ENCODE results near the gene XCR1. TPM values are rescaled to one million over a fixed set of nuclear protein-coding genes. Genes with fewer than 3 reads are reported as not detected.

Gene XCR1
- total RNA-seq, 2 donors from 2014 or later = not detected

DNA sequence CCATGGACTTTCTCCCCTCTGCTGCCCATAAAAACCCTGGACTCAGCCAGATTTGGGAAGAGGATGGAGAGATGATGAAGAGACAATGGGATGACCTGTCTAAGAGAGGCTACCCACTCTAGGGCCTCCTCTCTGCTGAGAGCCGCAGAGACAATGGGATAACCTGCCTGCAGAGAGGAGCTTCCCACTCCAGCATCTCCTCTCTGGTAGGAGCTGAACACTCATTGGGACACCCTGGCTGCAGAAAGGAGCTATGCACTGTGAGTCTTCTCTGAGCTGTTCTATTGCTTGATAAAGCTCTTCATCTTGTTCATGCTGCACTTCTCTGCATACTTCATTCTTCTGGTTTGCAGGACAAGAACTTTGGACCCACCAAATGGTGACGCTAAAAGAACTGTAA, 4.5 kb upstream of the XCR1 start:
- Mint-ChIP-seq H3K4me1 (no peaks in the 10 kb centered on the region), H3K36me3 (ENCODE audit: low read depth) (no peaks in the 10 kb centered on the region), H3K9me3 (peaks cover 10% of the 10 kb centered on the region), H3K27me3 (ENCODE audit: insufficient read depth) (no peaks in the 10 kb centered on the region), H3K4me3 (no peak overlapping the region), H3K27ac (no peak overlapping the region)
- Histone ChIP-seq H3K36me3 (ENCODE audit: control insufficient read depth, insufficient read depth, low read length) (no peaks in the 10 kb centered on the region), H3K9ac (ENCODE audit: extremely low read depth, low read length, poor library complexity, severe bottlenecking) (no peak overlapping the region), H3K27me3 (ENCODE audit: control insufficient read depth, insufficient read depth, low read length, poor library complexity, severe bottlenecking) (no peaks in the 10 kb centered on the region), H3K4me1 (ENCODE audit: control insufficient read depth, insufficient read depth, low read length) (no peaks in the 10 kb centered on the region), H3K4me3 (ENCODE audit: low read length) (no peak overlapping the region), H3K27ac (ENCODE audit: low read depth, low read length) (no peak overlapping the region), H3K9me3 (ENCODE audit: control insufficient read depth, low read length) (no peaks in the 10 kb centered on the region)
- TF ChIP-seq, protein P1, sequence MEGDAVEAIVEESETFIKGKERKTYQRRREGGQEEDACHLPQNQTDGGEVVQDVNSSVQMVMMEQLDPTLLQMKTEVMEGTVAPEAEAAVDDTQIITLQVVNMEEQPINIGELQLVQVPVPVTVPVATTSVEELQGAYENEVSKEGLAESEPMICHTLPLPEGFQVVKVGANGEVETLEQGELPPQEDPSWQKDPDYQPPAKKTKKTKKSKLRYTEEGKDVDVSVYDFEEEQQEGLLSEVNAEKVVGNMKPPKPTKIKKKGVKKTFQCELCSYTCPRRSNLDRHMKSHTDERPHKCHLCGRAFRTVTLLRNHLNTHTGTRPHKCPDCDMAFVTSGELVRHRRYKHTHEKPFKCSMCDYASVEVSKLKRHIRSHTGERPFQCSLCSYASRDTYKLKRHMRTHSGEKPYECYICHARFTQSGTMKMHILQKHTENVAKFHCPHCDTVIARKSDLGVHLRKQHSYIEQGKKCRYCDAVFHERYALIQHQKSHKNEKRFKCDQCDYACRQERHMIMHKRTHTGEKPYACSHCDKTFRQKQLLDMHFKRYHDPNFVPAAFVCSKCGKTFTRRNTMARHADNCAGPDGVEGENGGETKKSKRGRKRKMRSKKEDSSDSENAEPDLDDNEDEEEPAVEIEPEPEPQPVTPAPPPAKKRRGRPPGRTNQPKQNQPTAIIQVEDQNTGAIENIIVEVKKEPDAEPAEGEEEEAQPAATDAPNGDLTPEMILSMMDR (conservative IDR thresholded peaks at IDR 0.05) = no peak
- WGBS, 2 experiments (ENCODE audit: insufficient coverage in 1 of 2, insufficient read length in 1 of 2) = 86 to 93% methylated on average over 2 of the region's 2 CpGs
- DNase-seq = no peak

DNA sequence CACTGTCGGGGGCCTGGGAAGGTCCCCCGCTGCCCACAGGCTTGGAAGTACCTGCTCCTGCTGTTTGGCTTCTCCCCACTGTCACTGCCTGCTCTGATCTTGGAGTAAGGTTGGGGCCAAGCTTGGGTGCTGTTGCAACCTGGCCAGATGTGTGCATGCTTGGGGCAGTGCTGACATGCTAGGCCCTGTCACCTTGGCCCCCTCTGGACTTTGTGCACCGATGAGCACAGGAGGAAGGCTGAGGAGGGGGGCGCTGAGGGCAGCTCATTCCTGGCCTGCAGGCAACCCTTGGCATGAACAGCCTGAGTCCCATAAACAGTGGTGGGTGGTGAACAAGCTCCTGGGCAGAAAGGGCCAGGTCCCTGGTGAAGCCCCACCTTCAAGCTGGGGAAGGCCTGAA, 4.0 kb upstream of the XCR1 start:
- no peaks in the 10 kb centered on the region for H3K27me3 Mint-ChIP-seq (ENCODE audit: insufficient read depth)
- no peak overlapping the region for H3K27ac Mint-ChIP-seq
- DNase-seq = no peak
- Histone ChIP-seq H3K4me1 (ENCODE audit: control insufficient read depth, insufficient read depth, low read length) (no peaks in the 10 kb centered on the region), H3K4me3 (ENCODE audit: low read length) (no peak overlapping the region), H3K27me3 (ENCODE audit: control insufficient read depth, insufficient read depth, low read length, poor library complexity, severe bottlenecking) (no peaks in the 10 kb centered on the region), H3K9ac (ENCODE audit: extremely low read depth, low read length, poor library complexity, severe bottlenecking) (no peak overlapping the region), H3K36me3 (ENCODE audit: control insufficient read depth, insufficient read depth, low read length) (no peaks in the 10 kb centered on the region), H3K9me3 (ENCODE audit: control insufficient read depth, low read length) (no peaks in the 10 kb centered on the region), H3K27ac (ENCODE audit: low read depth, low read length) (no peak overlapping the region)
- TF ChIP-seq, protein P1 (conservative IDR thresholded peaks at IDR 0.05) = no peak
- H3K4me3 Mint-ChIP-seq = no peak overlapping the region
- no peaks in the 10 kb centered on the region for H3K4me1 Mint-ChIP-seq
- H3K9me3 Mint-ChIP-seq = peaks cover 10% of the 10 kb centered on the region
- H3K36me3 Mint-ChIP-seq (ENCODE audit: low read depth) = no peaks in the 10 kb centered on the region
- 80 to 85% methylated on average over 2 to 4 of the region's 4 CpGs for WGBS, 2 experiments (ENCODE audit: insufficient coverage in 1 of 2, insufficient read length in 1 of 2)

DNA sequence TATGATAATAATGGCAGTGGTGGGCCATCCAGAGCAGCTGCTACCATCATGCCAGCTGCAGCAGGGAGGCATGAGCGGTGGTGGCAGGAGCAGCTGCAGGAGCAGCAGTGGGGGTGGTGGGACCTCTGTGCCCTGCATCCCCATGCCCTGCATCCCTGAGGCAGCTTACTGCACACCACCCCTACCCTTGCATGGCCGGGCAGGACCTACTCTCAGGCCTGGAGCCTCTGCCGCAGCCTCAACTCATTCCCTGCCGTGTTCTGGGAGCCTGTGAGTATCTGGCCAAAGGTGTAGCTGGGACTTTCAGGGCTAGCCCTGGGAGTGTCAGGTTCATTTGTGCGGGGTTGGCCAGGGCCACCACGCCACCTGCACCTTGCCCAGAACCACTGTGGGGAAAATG, 3.3 kb upstream of the XCR1 start:
- TF ChIP-seq, protein P1 (conservative IDR thresholded peaks at IDR 0.05) = no peak
- Histone ChIP-seq H3K27ac (ENCODE audit: low read depth, low read length) (no peak overlapping the region), H3K9ac (ENCODE audit: extremely low read depth, low read length, poor library complexity, severe bottlenecking) (no peak overlapping the region), H3K9me3 (ENCODE audit: control insufficient read depth, low read length) (no peaks in the 10 kb centered on the region), H3K27me3 (ENCODE audit: control insufficient read depth, insufficient read depth, low read length, poor library complexity, severe bottlenecking) (no peaks in the 10 kb centered on the region), H3K4me1 (ENCODE audit: control insufficient read depth, insufficient read depth, low read length) (no peaks in the 10 kb centered on the region), H3K4me3 (ENCODE audit: low read length) (no peak overlapping the region), H3K36me3 (ENCODE audit: control insufficient read depth, insufficient read depth, low read length) (no peaks in the 10 kb centered on the region)
- Mint-ChIP-seq H3K4me3 (no peak overlapping the region), H3K27me3 (ENCODE audit: insufficient read depth) (no peaks in the 10 kb centered on the region), H3K4me1 (no peaks in the 10 kb centered on the region), H3K27ac (no peak overlapping the region), H3K9me3 (peaks cover 10% of the 10 kb centered on the region), H3K36me3 (ENCODE audit: low read depth) (no peaks in the 10 kb centered on the region)
- DNase-seq = no peak
- WGBS, 2 experiments (ENCODE audit: insufficient coverage in 1 of 2, insufficient read length in 1 of 2) = 91 to 100% methylated on average over 2 to 6 of the region's 6 CpGs
